ENCODE results near the gene RNF183. TPM values are rescaled to one million over a fixed set of nuclear protein-coding genes. Genes with fewer than 3 reads are reported as not detected.
"Not testable (repeated sequence)": the region's sequence is repeated elsewhere in the genome, so short reads cannot be mapped to it uniquely, and the experiment has no call there.

The RNF183 gene
- total RNA-seq, 4 donors from 2014 or later: 1.1 to 1.5 TPM; not detected in 2

GRCh38 chr9:113298311-113298710 lies 4.9 kb downstream of the RNF183 start:
- no peak for DNase-seq (ENCODE audit: low spot score in 2 of 2)
- 82 to 92% methylated on average over 8 of the region's 8 CpGs for WGBS, 2 donors
- intact Hi-C loops (cut with DNase I; ENCODE audit: low total_unique reads): loop anchor here (10.0 kb wide), 1 partner anchor 356 kb away; no protein-coding TSS in a partner anchor
- no peak for TF ChIP-seq CTCF (IDR thresholded peaks at IDR 0.05)
- TF ChIP-seq POLR2A (IDR thresholded peaks at IDR 0.05): no peak
- H3K4me3 ChIP-seq (ENCODE audit: low read depth, poor library complexity, severe bottlenecking): no peak overlapping the region

- no peak for TF ChIP-seq POLR2A (IDR thresholded peaks at IDR 0.05)
- TF ChIP-seq CTCF (IDR thresholded peaks at IDR 0.05): no peak
- no peak overlapping the region for H3K4me3 ChIP-seq (ENCODE audit: low read depth, poor library complexity, severe bottlenecking)
- no peak for DNase-seq (ENCODE audit: low spot score in 2 of 2)
- intact Hi-C loops (cut with DNase I; ENCODE audit: low total_unique reads): loop anchor here (10.0 kb wide), 1 partner anchor 358 kb away; no protein-coding TSS in a partner anchor
- 73 to 79% methylated on average over 9 of the region's 9 CpGs for WGBS, 2 donors
These were observed 6.2 kb downstream of the RNF183 start for GRCh38 chr9:113296796-113297558.

GRCh38 chr9:113296247-113296646 lies 6.9 kb downstream of the RNF183 start:
- intact Hi-C loops (cut with DNase I; ENCODE audit: low total_unique reads): loop anchor here (10.0 kb wide), 1 partner anchor 359 kb away; no protein-coding TSS in a partner anchor
- 79 to 83% methylated on average over 8 of the region's 8 CpGs for WGBS, 2 donors
- DNase-seq (ENCODE audit: low spot score in 2 of 2); H3K4me3 ChIP-seq (ENCODE audit: low read depth, poor library complexity, severe bottlenecking): not testable (repeated sequence)

- no peak for DNase-seq (ENCODE audit: low spot score in 2 of 2)
- no peak overlapping the region for H3K4me3 ChIP-seq (ENCODE audit: low read depth, poor library complexity, severe bottlenecking)
- intact Hi-C loops (cut with DNase I; ENCODE audit: low total_unique reads): loop anchor here (10.0 kb wide), 1 partner anchor 361 kb away; no protein-coding TSS in a partner anchor
- 78 to 84% methylated on average over 7 of the region's 7 CpGs for WGBS, 2 donors
- no peak for TF ChIP-seq POLR2A (IDR thresholded peaks at IDR 0.05)
- TF ChIP-seq CTCF (IDR thresholded peaks at IDR 0.05): no peak
These were observed 9.8 kb downstream of the RNF183 start for GRCh38 chr9:113293285-113293878.

- intact Hi-C loops (cut with DNase I; ENCODE audit: low total_unique reads): loop anchor here (10.0 kb wide), 1 partner anchor 365 kb away; no protein-coding TSS in a partner anchor
These were observed 13.0 kb downstream of the RNF183 start for GRCh38 chr9:113290052-113290607.

More at GRCh38 chr9:113290052-113290607, 13.0 kb downstream of the RNF183 start:
- TF ChIP-seq POLR2A (IDR thresholded peaks at IDR 0.05) (no peak), CTCF (IDR thresholded peaks at IDR 0.05) (no peak)
- no peak for DNase-seq (ENCODE audit: low spot score in 2 of 2)
- WGBS, 2 donors: 91 to 94% methylated on average over 6 of the region's 6 CpGs
- H3K4me3 ChIP-seq (ENCODE audit: low read depth, poor library complexity, severe bottlenecking): no peak overlapping the region
